GM12878 (cell line): ENCODE measurements around the gene PRDM9. TPM values are rescaled to one million over a fixed set of nuclear protein-coding genes. Genes with fewer than 3 reads are reported as not detected.
A peak's percentile ranks its signal among the peaks of the same experiment; 100 is the strongest.

Source experiments
- ATAC-seq: fragments of 200-7000 bp; cut with Tn5 transposase; 3 replicates; pipeline ENCODE4 v1.9.1; 2020; ENCODE audit warnings: mild to moderate bottlenecking, moderate library complexity
- Bru-seq: library from RNA; stranded (reverse); fragments of 400-500 nt; gene quantifications from one replicate; lab custom pipeline; 2021; lab: Mats Ljungman, UMichigan
- BruChase-seq, 2 experiments: library from RNA; stranded (reverse); fragments of 400-500 nt; gene quantifications; one replicate each; lab custom pipeline; 2021; lab: Mats Ljungman, UMichigan
- BruUV-seq: library from RNA; stranded (reverse); fragments of 400-500 nt; replicated peaks from 2 replicates; lab custom pipeline; 2021; lab: Mats Ljungman, UMichigan
- CTCF ChIA-PET: fragments of 300-600 bp; sonication (Branson Sonifier 250); formaldehyde crosslinking; extraction: SDS; loops from one replicate; lab custom pipeline; 2021; ENCODE audit warnings: inconsistent platforms; lab: Yijun Ruan, JAX
- POLR2A ChIA-PET: fragments of 350-600 bp; formaldehyde crosslinking; extraction: SDS; loops from one replicate; lab custom pipeline; 2021; ENCODE audit warnings: inconsistent platforms; lab: Charles Lee
- RAD21 ChIA-PET: fragments of 300-600 bp; sonication (Branson Sonifier 250); formaldehyde crosslinking; loops from one replicate; lab custom pipeline; 2023; ENCODE audit warnings: antibody characterized with exemption; ENCODE audit not compliant: unreplicated experiment; lab: Charles Lee
- SMC1A ChIA-PET: fragments of 300-600 bp; sonication (Branson Sonifier 250); formaldehyde crosslinking; loops from one replicate; lab custom pipeline; 2023; ENCODE audit not compliant: unreplicated experiment, uncharacterized antibody; lab: Charles Lee
- DNase-seq: peaks from one replicate; pipeline ENCODE4 v3.0.0-alpha.2; 2011; ENCODE audit warnings: low read depth, low spot score
- FAIRE-seq: peaks from 3 replicates; lab custom pipeline; 2011; peaks lifted over from hg19 to GRCh38; lab: Jason Lieb, UNC
- H2AFZ ChIP-seq: 2 replicates; pipeline ENCODE4 v1.6.0; 2011; ENCODE audit warnings: low read depth, low read length, control low read depth; ENCODE audit not compliant: control insufficient read depth
- H3K27ac ChIP-seq: 2 replicates; pipeline ENCODE4 v1.5.1; 2011; ENCODE audit warnings: control low read depth; ENCODE audit not compliant: control insufficient read depth, insufficient read depth
- H3K27me3 ChIP-seq, 2 experiments: replicated peaks in 1 of 2; 2 replicates each; pipeline versions ENCODE4 v1.6.0 to v1.6.1; 2011; ENCODE audit warnings: low read length in 1 of 2; ENCODE audit not compliant: control insufficient read depth in 2 of 2, insufficient read depth in 2 of 2
- H3K36me3 ChIP-seq, 2 experiments: 2 replicates each; pipeline ENCODE4 v1.5.1; 2011; ENCODE audit warnings: low read length in 1 of 2; ENCODE audit not compliant: control insufficient read depth in 2 of 2, insufficient read depth in 2 of 2
- H3K4me1 ChIP-seq: 2 replicates; pipeline ENCODE4 v1.6.1; 2011; ENCODE audit warnings: mild to moderate bottlenecking, low read length, moderate library complexity, mixed read lengths; ENCODE audit not compliant: control insufficient read depth, insufficient read depth
- H3K4me2 ChIP-seq: 2 replicates; pipeline ENCODE4 v1.6.0; 2011; ENCODE audit warnings: control low read depth; ENCODE audit not compliant: control insufficient read depth, insufficient read depth
- H3K4me3 ChIP-seq: fragments of 200-600 bp; sonication (generic); 2 replicates; pipeline ENCODE4 v1.5.1; 2016
- H3K79me2 ChIP-seq: 2 replicates; pipeline ENCODE4 v1.6.0; 2011; ENCODE audit warnings: low read length; ENCODE audit not compliant: control insufficient read depth, insufficient read depth
- H3K9ac ChIP-seq: 2 replicates; pipeline ENCODE4 v1.8.0; 2011; ENCODE audit warnings: low read length, control low read depth, mixed read lengths; ENCODE audit not compliant: control insufficient read depth, insufficient read depth
- H3K9me3 ChIP-seq: replicated peaks from 3 replicates; pipeline ENCODE4 v1.5.1; 2011; ENCODE audit warnings: mild to moderate bottlenecking, low read length; ENCODE audit not compliant: control insufficient read depth, insufficient read depth
- H4K20me1 ChIP-seq: 2 replicates; pipeline ENCODE4 v1.6.0; 2011; ENCODE audit not compliant: control insufficient read depth, insufficient read depth
- HDAC2 ChIP-seq: fragments of 200-600 bp; sonication (generic); IDR thresholded peaks from 2 replicates; pipeline ENCODE4 v1.6.1; 2017
- MYC ChIP-seq: IDR thresholded peaks from 2 replicates; pipeline ENCODE4 v1.6.1; 2011; ENCODE audit warnings: mild to moderate bottlenecking, low read length, moderate library complexity, inconsistent platforms; ENCODE audit not compliant: insufficient read depth, insufficient replicate concordance, insufficient read length, severe bottlenecking
- NFYB ChIP-seq: IDR thresholded peaks from 2 replicates; pipeline ENCODE4 v1.6.1; 2011; ENCODE audit warnings: low read depth, mild to moderate bottlenecking, low read length, improper control_type of control experiment, moderate library complexity; ENCODE audit not compliant: insufficient read depth
- PRDM15 ChIP-seq: fragments of 450-650 bp; formaldehyde crosslinking; IDR thresholded peaks from 2 replicates; pipeline ENCODE4 v1.4.0; 2020; ENCODE audit warnings: mild to moderate bottlenecking, moderate library complexity
- TAF1 ChIP-seq: IDR thresholded peaks from 2 replicates; pipeline ENCODE4 v1.6.1; 2011; ENCODE audit warnings: mild to moderate bottlenecking, low read depth, low read length, borderline replicate concordance
- WRNIP1 ChIP-seq: IDR thresholded peaks from 2 replicates; pipeline ENCODE4 v1.6.1; 2011; ENCODE audit warnings: low read depth, low read length, improper control_type of control experiment, borderline replicate concordance
- ZNF622 ChIP-seq: fragments of 450-650 bp; IDR thresholded peaks from 2 replicates; pipeline ENCODE4 v1.6.1; 2017; ENCODE audit warnings: mild to moderate bottlenecking, inconsistent platforms
- ZSCAN29 ChIP-seq: fragments of 450-650 bp; IDR thresholded peaks from 2 replicates; pipeline ENCODE4 v1.6.1; 2017; ENCODE audit warnings: mild to moderate bottlenecking, moderate library complexity
- WGBS: methylation state at CpG from one replicate; pipeline ENCODE4 v1.1.6; 2016; ENCODE audit warnings: low lambda C conversion rate; ENCODE audit not compliant: insufficient replicate concordance, insufficient coverage; ENCODE audit errors: missing lambda C conversion rate; 5-methylcytosine and 5-hydroxymethylcytosine counted together
- in situ Hi-C: fragments of 300-500 bp; cut with MboI; formaldehyde crosslinking; loops from 9 replicates; pipeline ENCODE4 v1.14.3; 2018; ENCODE audit warnings: mixed read lengths
- intact Hi-C: fragments of 100-400 bp; cut with micrococcal nuclease; formaldehyde crosslinking; loops from one replicate; pipeline ENCODE4 v1.14.2; 2022; ENCODE audit not compliant: unreplicated experiment
- long read RNA-seq, 2 experiments: library from polyadenylated mRNA; unstranded; transcript quantifications; one replicate each; pipeline ENCODE4 v2.0.0, GENCODE V29; 2019 to 2020
- polyA minus RNA-seq, 3 experiments: library from RNA; depleted of rRNA, polyadenylated mRNA; stranded (reverse); fragments of >200 nt; gene quantifications; 2 replicates each; pipeline ENCODE4 v1.2.3, GENCODE V29; 2011
- polyA plus RNA-seq, 11 experiments: library from polyadenylated mRNA; depleted of rRNA in 4 of 11; unstranded in 6 of 11; stranded (reverse) in 5 of 11; fragments of >200 nt; fragmentation: Nextera tagmentation in 4 of 11; fragmentation: Illumina TruSeq in 1 of 11; extraction: Ambion mirVana in 4 of 11; extraction: Trizol in 1 of 11; gene quantifications; 1 replicate in 1 of 11; 2 replicates in 10 of 11; pipeline versions ENCODE4 v1.2.1 to v1.2.3, GENCODE V29; 2011 to 2016; ENCODE audit warnings: inconsistent platforms in 2 of 11, missing spikeins in 2 of 11, low read depth in 1 of 11
- total RNA-seq, 4 experiments: library from RNA; depleted of rRNA in 3 of 4; stranded (reverse); fragments of >200 nt in 3 of 4; fragmentation: Illumina TruSeq in 1 of 4; extraction: Trizol in 1 of 4; gene quantifications; 2 replicates each; pipeline versions ENCODE4 v1.2.1 to v1.2.3, GENCODE V29; 2013 to 2021
- TF ChIP-seq, protein P1 (sequence below): fragments of 450-650 bp; IDR thresholded peaks from 2 replicates; pipeline ENCODE4 v1.6.1; 2018; ENCODE audit warnings: borderline replicate concordance, mild to moderate bottlenecking; ENCODE audit not compliant: partially characterized antibody
- TF ChIP-seq, protein P2 (sequence below): IDR thresholded peaks from 2 replicates; pipeline ENCODE4 v1.6.1; 2011; ENCODE audit warnings: borderline replicate concordance, low read depth, mild to moderate bottlenecking, moderate library complexity, mixed read lengths, low read length; ENCODE audit not compliant: insufficient read depth; ENCODE audit errors: extremely low read length
- TF ChIP-seq, protein P3 (sequence below): fragments of 450-650 bp; IDR thresholded peaks from 2 replicates; pipeline ENCODE4 v1.6.1; 2017; ENCODE audit warnings: mild to moderate bottlenecking

PRDM9 gene
- not detected in 2 replicates for total RNA-seq (2013; cell fraction: nucleolus; rRNA removed)
- total RNA-seq (2014; rRNA removed), result not detected in 2 replicates
- total RNA-seq (2014; rRNA removed; fragmentation: Illumina TruSeq; extraction: Trizol), result not detected in 2 replicates
- not detected in 2 replicates for total RNA-seq (2021)
- not detected for polyA plus RNA-seq (2011; ENCODE audit: low read depth)
- not detected in 2 replicates for polyA plus RNA-seq (2011; rRNA removed)
- 0.04 TPM in 1 of 2 replicates, not detected in the other for polyA plus RNA-seq (2011; cell fraction: cytosol; rRNA removed)
- polyA plus RNA-seq (2011; cell fraction: nucleus; rRNA removed), result not detected in 2 replicates
- not detected in 2 replicates for polyA plus RNA-seq (2012)
- not detected in 2 replicates for polyA plus RNA-seq (2014; fragmentation: Illumina TruSeq; extraction: Trizol)
- polyA plus RNA-seq (2014; fragmentation: Nextera tagmentation; extraction: Ambion mirVana), result not detected
- not detected in 2 replicates for polyA plus RNA-seq (2014; rRNA removed)
- polyA plus RNA-seq (2016; fragmentation: Nextera tagmentation; extraction: Ambion mirVana), result not detected
- not detected in 2 replicates for polyA minus RNA-seq (2011; rRNA and poly(A)+ RNA removed)
- polyA minus RNA-seq (2011; cell fraction: cytosol; rRNA and poly(A)+ RNA removed), result not detected in 2 replicates
- polyA minus RNA-seq (2011; cell fraction: nucleus; rRNA and poly(A)+ RNA removed), result not detected in 2 replicates
- not detected for Bru-seq, nascent RNA
- BruChase-seq, experiment 1, labeled RNA remaining after a 6-hour chase, result percentile 5 among the genes with signal in this experiment
- not detected for BruChase-seq, experiment 2, labeled RNA remaining after a 2-hour chase
- long read RNA-seq, experiment 1, result 0 reads
- long read RNA-seq, experiment 2, result 0 reads

GRCh38 chr5:23507278-23507685, at the start of gene PRDM9:
TSS of gene PRDM9 (plus strand) at chr5:23507609. CDS start at chr5:23509034, 1,425 bp downstream.
- H2AFZ ChIP-seq, result no peak within 1 kb of the TSS
- H3K9me3 ChIP-seq, result no peaks in the 10 kb centered on the region
- ChIA-PET SMC1A (interaction anchor here (1.2 kb wide), 1 partner anchor 139 kb away, joined by 3 read pairs; no protein-coding TSS in a partner anchor), POLR2A (no interaction called here), CTCF (no interaction called here), RAD21 (no interaction called here)
- intact Hi-C loops (loop anchor here (5.0 kb wide), 1 partner anchor 155 kb away; no protein-coding TSS in a partner anchor), in situ Hi-C loops (no loop called here)
- ATAC-seq (no peak), FAIRE-seq (no peak), DNase-seq (no peak)
- no peaks in the 10 kb centered on the region for H4K20me1 ChIP-seq
- H3K79me2 ChIP-seq, result no peaks in the 10 kb centered on the region
- H3K4me3 ChIP-seq, result no peak within 1 kb of the TSS
- no peak within 1 kb of the TSS for H3K9ac ChIP-seq
- H3K36me3 ChIP-seq, result no peaks in the 10 kb centered on the region
- H3K4me1 ChIP-seq, result no peaks in the 10 kb centered on the region
- 71% methylated on average over 27 of the region's 27 CpGs for WGBS
- no peak within 1 kb of the TSS for H3K27ac ChIP-seq
- H3K4me2 ChIP-seq, result no peak within 1 kb of the TSS
- BruUV-seq, result no TSS peak
- H3K27me3 ChIP-seq, result no peaks in the 10 kb centered on the region
- TF ChIP-seq PRDM15 (CRISPR knock-in tag) (no peak), MYC (no peak), HDAC2 (no peak), TAF1 (no peak), ZSCAN29 (no peak), ZNF622 (no peak), NFYB (no peak), WRNIP1 (no peak)
- TF ChIP-seq, protein P1, sequence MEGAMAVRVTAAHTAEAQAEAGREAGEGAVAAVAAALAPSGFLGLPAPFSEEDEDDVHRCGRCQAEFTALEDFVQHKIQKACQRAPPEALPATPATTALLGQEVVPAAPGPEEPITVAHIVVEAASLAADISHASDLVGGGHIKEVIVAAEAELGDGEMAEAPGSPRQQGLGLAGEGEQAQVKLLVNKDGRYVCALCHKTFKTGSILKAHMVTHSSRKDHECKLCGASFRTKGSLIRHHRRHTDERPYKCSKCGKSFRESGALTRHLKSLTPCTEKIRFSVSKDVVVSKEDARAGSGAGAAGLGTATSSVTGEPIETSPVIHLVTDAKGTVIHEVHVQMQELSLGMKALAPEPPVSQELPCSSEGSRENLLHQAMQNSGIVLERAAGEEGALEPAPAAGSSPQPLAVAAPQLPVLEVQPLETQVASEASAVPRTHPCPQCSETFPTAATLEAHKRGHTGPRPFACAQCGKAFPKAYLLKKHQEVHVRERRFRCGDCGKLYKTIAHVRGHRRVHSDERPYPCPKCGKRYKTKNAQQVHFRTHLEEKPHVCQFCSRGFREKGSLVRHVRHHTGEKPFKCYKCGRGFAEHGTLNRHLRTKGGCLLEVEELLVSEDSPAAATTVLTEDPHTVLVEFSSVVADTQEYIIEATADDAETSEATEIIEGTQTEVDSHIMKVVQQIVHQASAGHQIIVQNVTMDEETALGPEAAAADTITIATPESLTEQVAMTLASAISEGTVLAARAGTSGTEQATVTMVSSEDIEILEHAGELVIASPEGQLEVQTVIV, result no peak
- TF ChIP-seq, protein P2, sequence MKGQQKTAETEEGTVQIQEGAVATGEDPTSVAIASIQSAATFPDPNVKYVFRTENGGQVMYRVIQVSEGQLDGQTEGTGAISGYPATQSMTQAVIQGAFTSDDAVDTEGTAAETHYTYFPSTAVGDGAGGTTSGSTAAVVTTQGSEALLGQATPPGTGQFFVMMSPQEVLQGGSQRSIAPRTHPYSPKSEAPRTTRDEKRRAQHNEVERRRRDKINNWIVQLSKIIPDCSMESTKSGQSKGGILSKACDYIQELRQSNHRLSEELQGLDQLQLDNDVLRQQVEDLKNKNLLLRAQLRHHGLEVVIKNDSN, result no peak
- TF ChIP-seq, protein P3, sequence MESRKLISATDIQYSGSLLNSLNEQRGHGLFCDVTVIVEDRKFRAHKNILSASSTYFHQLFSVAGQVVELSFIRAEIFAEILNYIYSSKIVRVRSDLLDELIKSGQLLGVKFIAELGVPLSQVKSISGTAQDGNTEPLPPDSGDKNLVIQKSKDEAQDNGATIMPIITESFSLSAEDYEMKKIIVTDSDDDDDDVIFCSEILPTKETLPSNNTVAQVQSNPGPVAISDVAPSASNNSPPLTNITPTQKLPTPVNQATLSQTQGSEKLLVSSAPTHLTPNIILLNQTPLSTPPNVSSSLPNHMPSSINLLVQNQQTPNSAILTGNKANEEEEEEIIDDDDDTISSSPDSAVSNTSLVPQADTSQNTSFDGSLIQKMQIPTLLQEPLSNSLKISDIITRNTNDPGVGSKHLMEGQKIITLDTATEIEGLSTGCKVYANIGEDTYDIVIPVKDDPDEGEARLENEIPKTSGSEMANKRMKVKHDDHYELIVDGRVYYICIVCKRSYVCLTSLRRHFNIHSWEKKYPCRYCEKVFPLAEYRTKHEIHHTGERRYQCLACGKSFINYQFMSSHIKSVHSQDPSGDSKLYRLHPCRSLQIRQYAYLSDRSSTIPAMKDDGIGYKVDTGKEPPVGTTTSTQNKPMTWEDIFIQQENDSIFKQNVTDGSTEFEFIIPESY, result no peak
